Measurements from ENCODE around the gene COL4A2. TPM values are rescaled to one million over a fixed set of nuclear protein-coding genes. Genes with fewer than 3 reads are reported as not detected.

Gene COL4A2
- total and polyA plus RNA-seq, 2 donors (not counting 1 experiment from before 2014, with no cell fraction given), result 0.17 TPM; not detected in 1

- Histone ChIP-seq H3K4me3 (ENCODE audit: control extremely low read depth in 1 of 5, extremely low read depth in 1 of 5, insufficient read depth in 1 of 5, low read depth in 2 of 5, low read length in 4 of 5) (no peak overlapping the region), H4K20me1 (ENCODE audit: control insufficient read depth, insufficient read depth, low read length, poor library complexity, severe bottlenecking) (no peaks in the 10 kb centered on the region), H3K27me3 (replicated peaks in 1 of 4; ENCODE audit: control extremely low read depth in 1 of 4, control insufficient read depth in 3 of 4, insufficient read depth in 4 of 4, low read length in 3 of 4) (peaks cover 0 to 4% (median 0%) of the 10 kb centered on the region in 4 experiments), H3K27ac (ENCODE audit: low read length in 2 of 2) (no peak overlapping the region), H3K4me1 (ENCODE audit: control insufficient read depth in 2 of 2, insufficient read depth in 2 of 2, low read length in 2 of 2) (no peaks in the 10 kb centered on the region), H3K9me3 (ENCODE audit: control extremely low read depth in 1 of 3, control insufficient read depth in 2 of 3, insufficient read depth in 1 of 3, low read length in 2 of 3) (peaks cover 1 to 10% (median 3%) of the 10 kb centered on the region in 3 donors), H3K4me2 (replicated peaks; ENCODE audit: low read depth, low read length, poor library complexity, severe bottlenecking) (no peak overlapping the region), H2AFZ (ENCODE audit: insufficient read depth, low read depth, low read length, poor library complexity, severe bottlenecking) (no peak overlapping the region), H3K36me3 (replicated peaks in 1 of 2; ENCODE audit: control extremely low read depth in 1 of 2, control insufficient read depth in 1 of 2, extremely low read depth in 1 of 2, insufficient read depth in 2 of 2, low read length in 1 of 2) (no peaks in the 10 kb centered on the region), H3K9ac (ENCODE audit: low read length) (no peak overlapping the region), H3K79me2 (ENCODE audit: control insufficient read depth, insufficient read depth, low read length) (no peaks in the 10 kb centered on the region)
- no peak for TF ChIP-seq CTCF (IDR thresholded peaks at IDR 0.05)
- TF ChIP-seq EZH2 (IDR thresholded peaks at IDR 0.05; ENCODE audit: borderline replicate concordance, insufficient read depth, low read depth, low read length, poor library complexity, severe bottlenecking), result no peak
- Mint-ChIP-seq H3K4me3 (no peak overlapping the region), H3K9me3 (ENCODE audit: insufficient read depth) (peaks cover 10% of the 10 kb centered on the region), H3K4me1 (no peaks in the 10 kb centered on the region), H3K27me3 (peaks cover 10% of the 10 kb centered on the region), H3K27ac (no peak overlapping the region)
- ATAC-seq (ENCODE audit: low read depth), result no peak
- intact Hi-C loops (cut with micrococcal nuclease), result no loop called here
- CTCF ChIA-PET, result no interaction called here
- WGBS (ENCODE audit: insufficient coverage), result 96% methylated on average over 5 of the region's 5 CpGs
- POLR2A ChIA-PET, result no interaction called here
- DNase-seq, result no peak
Observed at GRCh38 chr13:110498327-110498726, 191.2 kb downstream of the COL4A2 start.

GRCh38 chr13:110498765-110499164 lies 191.7 kb downstream of the COL4A2 start:
- H3K4me1 ChIP-seq (ENCODE audit: control insufficient read depth in 2 of 2, insufficient read depth in 2 of 2, low read length in 2 of 2), result no peaks in the 10 kb centered on the region
- H3K4me3 ChIP-seq (ENCODE audit: control extremely low read depth in 1 of 5, extremely low read depth in 1 of 5, insufficient read depth in 1 of 5, low read depth in 2 of 5, low read length in 4 of 5), result no peak overlapping the region
- H3K9me3 Mint-ChIP-seq (ENCODE audit: insufficient read depth), result peaks cover 10% of the 10 kb centered on the region
- POLR2A ChIA-PET, result no interaction called here
- peaks cover 0 to 4% (median 0%) of the 10 kb centered on the region in 4 experiments for H3K27me3 ChIP-seq (replicated peaks in 1 of 4; ENCODE audit: control extremely low read depth in 1 of 4, control insufficient read depth in 3 of 4, insufficient read depth in 4 of 4, low read length in 3 of 4)
- H3K4me3 Mint-ChIP-seq, result no peak overlapping the region
- H3K9ac ChIP-seq (ENCODE audit: low read length), result no peak overlapping the region
- H2AFZ ChIP-seq (ENCODE audit: insufficient read depth, low read depth, low read length, poor library complexity, severe bottlenecking), result no peak overlapping the region
- no peaks in the 10 kb centered on the region for H3K36me3 ChIP-seq (replicated peaks in 1 of 2; ENCODE audit: control extremely low read depth in 1 of 2, control insufficient read depth in 1 of 2, extremely low read depth in 1 of 2, insufficient read depth in 2 of 2, low read length in 1 of 2)
- WGBS (ENCODE audit: insufficient coverage), result 92% methylated on average over 8 of the region's 10 CpGs
- H3K9me3 ChIP-seq (ENCODE audit: control extremely low read depth in 1 of 3, control insufficient read depth in 2 of 3, insufficient read depth in 1 of 3, low read length in 2 of 3), result peaks cover 1 to 10% (median 3%) of the 10 kb centered on the region in 3 donors
- no peak overlapping the region for H3K27ac Mint-ChIP-seq
- no peak for ATAC-seq (ENCODE audit: low read depth)
- H4K20me1 ChIP-seq (ENCODE audit: control insufficient read depth, insufficient read depth, low read length, poor library complexity, severe bottlenecking), result no peaks in the 10 kb centered on the region
- H3K4me2 ChIP-seq (replicated peaks; ENCODE audit: low read depth, low read length, poor library complexity, severe bottlenecking), result no peak overlapping the region
- H3K27me3 Mint-ChIP-seq, result peaks cover 10% of the 10 kb centered on the region
- CTCF ChIA-PET, result no interaction called here
- no peaks in the 10 kb centered on the region for H3K4me1 Mint-ChIP-seq
- TF ChIP-seq EZH2 (IDR thresholded peaks at IDR 0.05; ENCODE audit: borderline replicate concordance, insufficient read depth, low read depth, low read length, poor library complexity, severe bottlenecking), result no peak
- no peak for TF ChIP-seq CTCF (IDR thresholded peaks at IDR 0.05)
- no peaks in the 10 kb centered on the region for H3K79me2 ChIP-seq (ENCODE audit: control insufficient read depth, insufficient read depth, low read length)
- no peak for DNase-seq
- no peak overlapping the region for H3K27ac ChIP-seq (ENCODE audit: low read length in 2 of 2)
- intact Hi-C loops (cut with micrococcal nuclease), result no loop called here

Measured in B cell (primary cell).